GM19025 (cell line): ENCODE results near the gene CHCHD4.
"Not testable (repeated sequence)": the region's sequence is repeated elsewhere in the genome, so short reads cannot be mapped to it uniquely, and the experiment has no call there.

Source experiments
- ATAC-seq: cut with Tn5 transposase; IDR thresholded peaks from one replicate; pipeline ENCODE4 v1.9.1; 2021; ENCODE audit warnings: mild to moderate bottlenecking, low read depth, moderate library complexity; ENCODE audit not compliant: unreplicated experiment

CHCHD4 gene

GRCh38 chr3:14123308-14124222 is 1.1 kb downstream of the CHCHD4 start:
- no peak for ATAC-seq

- ATAC-seq, result no peak
Observed at GRCh38 chr3:14122301-14122700, 2.4 kb downstream of the CHCHD4 start.

- ATAC-seq, result no peak
Observed at GRCh38 chr3:14121859-14122258, 2.8 kb downstream of the CHCHD4 start.

- ATAC-seq, result not testable (repeated sequence)
Observed at GRCh38 chr3:14120921-14121448, 3.7 kb downstream of the CHCHD4 start.

- ATAC-seq, result no peak
Observed at GRCh38 chr3:14120111-14120920, 4.4 kb downstream of the CHCHD4 start.

GRCh38 chr3:14119651-14120050 is 5.0 kb downstream of the CHCHD4 start:
- no peak for ATAC-seq

- no peak for ATAC-seq
Observed at GRCh38 chr3:14118400-14119381, 6.0 kb downstream of the CHCHD4 start.

GRCh38 chr3:14117468-14118399 is 6.9 kb downstream of the CHCHD4 start:
- no peak for ATAC-seq

- ATAC-seq, result no peak
Observed at GRCh38 chr3:14113965-14114635, 10.6 kb downstream of the CHCHD4 start.

GRCh38 chr3:14110699-14111098 is 14.0 kb downstream of the CHCHD4 start:
- no peak for ATAC-seq

- ATAC-seq, result not testable (repeated sequence)
Observed at GRCh38 chr3:14109821-14110220, 14.8 kb downstream of the CHCHD4 start.

- no peak for ATAC-seq
Observed at GRCh38 chr3:14097616-14098391, 26.9 kb downstream of the CHCHD4 start.

GRCh38 chr3:14096742-14097141 is 27.9 kb downstream of the CHCHD4 start:
- ATAC-seq, result no peak

- ATAC-seq, result no peak
Observed at GRCh38 chr3:14093831-14094230, 30.8 kb downstream of the CHCHD4 start.

GRCh38 chr3:14092464-14092863 is 32.2 kb downstream of the CHCHD4 start:
- no peak for ATAC-seq

- not testable (repeated sequence) for ATAC-seq
Observed at GRCh38 chr3:14091959-14092358, 32.7 kb downstream of the CHCHD4 start.

GRCh38 chr3:14087461-14087860 is 37.2 kb downstream of the CHCHD4 start:
- ATAC-seq, result not testable (repeated sequence)
